A549 (cell line): ENCODE results near the gene LGALS1. TPM values are rescaled to one million over a fixed set of nuclear protein-coding genes. Genes with fewer than 3 reads are reported as not detected.
"Not testable (repeated sequence)": the region's sequence is repeated elsewhere in the genome, so short reads cannot be mapped to it uniquely, and the experiment has no call there.

ENCODE experiments used
- ATAC-seq, 2 experiments: fragments of 200-7000 bp in 1 of 2; fragments of >200 bp in 1 of 2; cut with Nextera tagmentation in 1 of 2; cut with Tn5 transposase in 1 of 2; 3 replicates each; pipeline versions ENCODE4 v1.8.0 to v1.9.1; 2018 to 2020; ENCODE audit warnings: mild to moderate bottlenecking in 1 of 2, moderate library complexity in 1 of 2
- CTCF ChIA-PET: fragments of 300-600 bp; sonication (Branson Sonifier 250); formaldehyde crosslinking; extraction: SDS; loops from one replicate; lab custom pipeline; 2021; ENCODE audit warnings: antibody characterized with exemption, inconsistent platforms; lab: Yijun Ruan, JAX
- POLR2A ChIA-PET: fragments of 350-600 bp; formaldehyde crosslinking; extraction: SDS; loops from one replicate; lab custom pipeline; 2021; ENCODE audit warnings: antibody characterized with exemption, inconsistent platforms; lab: Yijun Ruan, JAX
- DNase-seq, 2 experiments: peaks; one replicate each; pipeline versions ENCODE4 v3.0.0 to v3.0.0-alpha.2; 2011 to 2016; ENCODE audit warnings: low read depth in 1 of 2, low spot score in 1 of 2
- FAIRE-seq: peaks from 2 replicates; lab custom pipeline; 2011; peaks lifted over from hg19 to GRCh38; lab: Jason Lieb, UNC
- H3K27ac ChIP-seq, 2 experiments: fragments of >200 bp; sonication (Bioruptor Twin); formaldehyde crosslinking; 3 replicates each; pipeline ENCODE4 v1.5.1; 2016 to 2017
- H3K4me1 ChIP-seq: fragments of >200 bp; sonication (Bioruptor Twin); formaldehyde crosslinking; 3 replicates; pipeline ENCODE4 v1.6.1; 2016
- H3K4me2 ChIP-seq: fragments of >200 bp; sonication (Bioruptor Twin); formaldehyde crosslinking; 3 replicates; pipeline ENCODE4 v1.6.1; 2016
- H3K4me3 ChIP-seq: fragments of >200 bp; sonication (Bioruptor Twin); formaldehyde crosslinking; 3 replicates; pipeline ENCODE4 v1.5.1; 2016
- H3K9me3 ChIP-seq: fragments of >200 bp; sonication (Bioruptor Twin); formaldehyde crosslinking; 3 replicates; pipeline ENCODE4 v1.6.1; 2016
- BHLHE40 ChIP-seq: IDR thresholded peaks from 2 replicates; pipeline ENCODE4 v1.6.1; 2012; ENCODE audit warnings: low read depth, low read length, inconsistent platforms
- CBX8 ChIP-seq: fragments of 200-600 bp; sonication (generic); IDR thresholded peaks from 2 replicates; pipeline ENCODE4 v1.6.1; 2016
- FOSL2 ChIP-seq, 2 experiments: fragments of 450-650 bp in 1 of 2; fragments of >200 bp in 1 of 2; sonication (Bioruptor Twin) in 1 of 2; formaldehyde crosslinking; IDR thresholded peaks; 2 replicates each; pipeline versions ENCODE4 v1.5.0 to v1.6.1; 2016 to 2020; ENCODE audit warnings: mild to moderate bottlenecking in 1 of 2, moderate library complexity in 1 of 2
- HES2 ChIP-seq: fragments of >200 bp; sonication (Bioruptor Twin); formaldehyde crosslinking; IDR thresholded peaks from 2 replicates; pipeline ENCODE4 v1.6.1; 2016
- HMGXB4 ChIP-seq: fragments of 250-450 bp; sonication (Bioruptor Pico); IDR thresholded peaks from 2 replicates; pipeline ENCODE4 v1.5.0; 2021; ENCODE audit warnings: mild to moderate bottlenecking, moderate library complexity, borderline replicate concordance
- JUN ChIP-seq, 2 experiments: fragments of >200 bp; sonication (Bioruptor Twin); formaldehyde crosslinking; IDR thresholded peaks; 2 replicates in 1 of 2; 3 replicates in 1 of 2; pipeline ENCODE4 v1.6.1; 2016 to 2017
- JUNB ChIP-seq: fragments of >200 bp; sonication (Bioruptor Twin); formaldehyde crosslinking; IDR thresholded peaks from 2 replicates; pipeline ENCODE4 v1.6.1; 2016
- MYC ChIP-seq: IDR thresholded peaks from 2 replicates; pipeline ENCODE4 v1.6.1; 2012; ENCODE audit warnings: mild to moderate bottlenecking, inconsistent platforms, low read length, improper control_type of control experiment, borderline replicate concordance
- RAD21 ChIP-seq, 2 experiments: fragments of >200 bp in 1 of 2; sonication (Bioruptor Twin) in 1 of 2; formaldehyde crosslinking in 1 of 2; IDR thresholded peaks in 1 of 2; conservative IDR thresholded peaks in 1 of 2; 2 replicates in 1 of 2; 3 replicates in 1 of 2; pipeline ENCODE4 v1.6.1; 2012 to 2018; ENCODE audit warnings: inconsistent platforms in 1 of 2
- SREBF2 ChIP-seq: fragments of 450-650 bp; IDR thresholded peaks from 2 replicates; pipeline ENCODE4 v1.6.1; 2014; ENCODE audit warnings: mild to moderate bottlenecking, moderate library complexity
- WGBS: methylation state at CpG from one replicate; pipeline ENCODE4 v1.1.6; 2017; ENCODE audit errors: missing lambda C conversion rate; 5-methylcytosine and 5-hydroxymethylcytosine counted together
- polyA plus RNA-seq, 4 experiments: library from polyadenylated mRNA; depleted of rRNA in 3 of 4; stranded (reverse); fragments of >200 nt; fragmentation: RNase III in 1 of 4; extraction: RNeasy Plus Mini Kit Qiagen cat#74134 plus additional on column Dnase treatment in 1 of 4; gene quantifications; 2 replicates in 3 of 4; 3 replicates in 1 of 4; pipeline ENCODE4 v1.2.3, GENCODE V29; 2011 to 2017

Gene LGALS1
- polyA plus RNA-seq, 2 of the 4 experiments (the other 2 are of a cell fraction), result 584 to 1,477 TPM

GRCh38 chr22:37692627-37693285, 17.3 kb downstream of the LGALS1 start (continued):
- TF ChIP-seq MYC, result no peak
- no peak for TF ChIP-seq JUNB
- TF ChIP-seq SREBF2, result no peak
- TF ChIP-seq HES2, result no peak
- TF ChIP-seq CBX8, result no peak
- no peak for TF ChIP-seq BHLHE40

GRCh38 chr22:37694131-37694530, 18.7 kb downstream of the LGALS1 start:
- 92% methylated on average over 7 of the region's 7 CpGs for WGBS
- ATAC-seq, H3K9me3 ChIP-seq, DNase-seq, POLR2A ChIA-PET, FAIRE-seq, H3K4me1 ChIP-seq, H3K27ac ChIP-seq, H3K4me3 ChIP-seq, H3K4me2 ChIP-seq: not testable (repeated sequence)
- CTCF ChIA-PET, result interaction anchor here (0.7 to 1.2 kb wide), 3 partner anchors 50 to 87 kb away, joined by 3 to 4 read pairs (median 3); no protein-coding TSS in a partner anchor

- POLR2A ChIA-PET, result interaction anchor here (1.1 to 1.6 kb wide), 2 partner anchors 10 to 38 kb away, joined by 3 read pairs; partner anchors contain the start of genes NOL12 and PDXP
- not testable (repeated sequence) for H3K4me3 ChIP-seq, ATAC-seq, H3K27ac ChIP-seq, FAIRE-seq, H3K4me1 ChIP-seq, DNase-seq, H3K9me3 ChIP-seq
- CTCF ChIA-PET, result interaction anchor here (0.7 to 1.5 kb wide), 4 partner anchors 30 to 93 kb away, joined by 3 read pairs; partner anchors contain the start of gene PDXP
- peak overlapping the region; percentile 55 for H3K4me2 ChIP-seq
- 77% methylated on average over 13 of the region's 13 CpGs for WGBS
Observed at GRCh38 chr22:37696260-37696656, 20.8 kb downstream of the LGALS1 start.

GRCh38 chr22:37696657-37697537, 21.5 kb downstream of the LGALS1 start, which contains the start of gene TRIOBP:
TRIOBP (plus strand) TSS chr22:37697048; CDS start chr22:37701366, 4,318 bp downstream.
- WGBS, result 50% methylated on average over 23 of the region's 39 CpGs
- FAIRE-seq, result no peak
- peak; percentile 96 to 99 for ATAC-seq

More at GRCh38 chr22:37696657-37697537, 21.5 kb downstream of the LGALS1 start, which contains the start of gene TRIOBP:
- Histone ChIP-seq H3K9me3 (no peaks in the 10 kb centered on the region), H3K27ac (peak within 1 kb of the TSS in 1 of 2 experiments; percentile 54; a peak in 2 of 6 replicates), H3K4me1 (peaks cover 6% of the 10 kb centered on the region; the same call in 1 of the 3 replicates), H3K4me2 (peak within 1 kb of the TSS; percentile 55), H3K4me3 (no peak within 1 kb of the TSS)
- ChIA-PET POLR2A (interaction anchor here (1.6 kb wide), 1 partner anchor 11 kb away, joined by 3 read pairs; the partner anchor contains the start of gene NOL12), CTCF (interaction anchor here (0.7 to 3.9 kb wide), 10 partner anchors 15 to 98 kb away, joined by 3 to 12 read pairs (median 3); partner anchors contain the start of gene PDXP)
- no peak for TF ChIP-seq JUN (IDR thresholded peaks at IDR 0.05)
- TF ChIP-seq FOSL2 (IDR thresholded peaks at IDR 0.05), result no peak
- peak; percentile 13; the same call in 1 of the 2 replicates for TF ChIP-seq FOSL2 (CRISPR knock-in tag; IDR thresholded peaks at IDR 0.05)
- TF ChIP-seq RAD21 (conservative IDR thresholded peaks at IDR 0.05 in 1 of 2, IDR thresholded peaks at IDR 0.05 in 1 of 2), result peak in 1 of 2 experiments; percentile 6; a peak in 1 of 5 replicates
- TF ChIP-seq BHLHE40, result 0 out of 2 replicates have a peak, but pooled peaks have one; percentile 4
- no peak for TF ChIP-seq HMGXB4 (CRISPR knock-in tag)
- DNase-seq, result peak; percentile 77 to 87
